ENCODE results near the gene PTPRN2.
A peak's percentile ranks its signal among the peaks of the same experiment; 100 is the strongest.
"Not testable (repeated sequence)": the region's sequence is repeated elsewhere in the genome, so short reads cannot be mapped to it uniquely, and the experiment has no call there.

Gene PTPRN2

GRCh38 chr7:158188676-158189075 lies 398.9 kb downstream of the PTPRN2 start:
- DNase-seq = no peak

DNA sequence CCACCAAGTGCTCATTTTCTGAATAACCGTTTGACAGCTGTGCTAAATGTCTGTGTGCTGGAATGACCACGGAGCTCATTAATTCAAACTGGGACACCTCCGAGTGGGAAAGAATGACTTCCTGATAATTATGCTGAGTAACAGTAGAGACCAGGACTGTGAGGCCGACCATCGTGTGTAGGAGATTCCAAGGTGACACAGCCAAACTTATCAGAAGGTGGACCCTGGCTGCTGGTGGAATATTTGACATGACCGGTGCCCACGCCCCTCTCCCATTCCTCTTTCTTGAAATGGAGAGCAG lies 400.0 kb downstream of the PTPRN2 start:
- DNase-seq = no peak

- DNase-seq = peak; percentile 76
These were observed 400.5 kb downstream of the PTPRN2 start for GRCh38 chr7:158186864-158187693.

GRCh38 chr7:158186406-158186805 lies 401.2 kb downstream of the PTPRN2 start:
- no peak for DNase-seq

DNA sequence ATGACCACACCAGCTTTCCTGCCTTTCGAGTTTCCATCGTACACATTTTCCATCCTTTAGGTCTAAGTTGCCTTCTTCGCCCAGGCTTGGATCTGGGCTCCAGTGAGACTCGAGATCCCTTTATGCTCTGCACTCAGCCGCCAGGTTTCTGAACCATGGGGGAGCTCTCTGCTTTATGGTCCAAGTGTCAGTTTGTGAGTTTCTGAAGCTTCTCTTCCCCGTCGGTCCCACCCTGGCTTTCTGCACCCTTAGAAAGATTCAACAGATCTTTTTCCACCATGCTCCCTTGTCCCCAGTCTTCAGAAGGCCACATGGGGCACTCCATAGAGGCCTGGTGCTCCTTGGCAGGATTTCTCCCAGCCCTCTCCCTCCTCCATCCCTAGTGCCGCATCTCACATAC lies 402.0 kb downstream of the PTPRN2 start:
- DNase-seq = no peak

DNA sequence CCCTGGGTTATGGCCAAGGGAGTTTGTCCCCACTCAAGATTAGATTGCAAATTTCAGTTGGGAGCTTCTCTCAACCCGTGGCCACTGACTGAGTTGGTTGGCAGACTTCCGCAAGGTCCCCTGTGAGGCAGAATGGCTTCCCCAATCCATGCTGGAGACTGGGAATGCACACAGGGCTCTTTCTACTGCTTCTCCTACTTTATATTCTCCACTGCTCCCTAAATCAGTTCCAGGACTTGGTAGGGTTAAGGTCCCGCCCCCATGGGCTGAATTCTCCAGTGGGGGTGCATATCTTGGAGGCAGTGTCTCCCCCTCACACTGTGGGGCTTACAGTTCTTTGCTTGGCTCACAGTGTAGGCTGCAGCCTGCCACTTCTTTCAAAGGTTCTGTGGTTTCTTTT lies 404.2 kb downstream of the PTPRN2 start:
- no peak for DNase-seq

DNA sequence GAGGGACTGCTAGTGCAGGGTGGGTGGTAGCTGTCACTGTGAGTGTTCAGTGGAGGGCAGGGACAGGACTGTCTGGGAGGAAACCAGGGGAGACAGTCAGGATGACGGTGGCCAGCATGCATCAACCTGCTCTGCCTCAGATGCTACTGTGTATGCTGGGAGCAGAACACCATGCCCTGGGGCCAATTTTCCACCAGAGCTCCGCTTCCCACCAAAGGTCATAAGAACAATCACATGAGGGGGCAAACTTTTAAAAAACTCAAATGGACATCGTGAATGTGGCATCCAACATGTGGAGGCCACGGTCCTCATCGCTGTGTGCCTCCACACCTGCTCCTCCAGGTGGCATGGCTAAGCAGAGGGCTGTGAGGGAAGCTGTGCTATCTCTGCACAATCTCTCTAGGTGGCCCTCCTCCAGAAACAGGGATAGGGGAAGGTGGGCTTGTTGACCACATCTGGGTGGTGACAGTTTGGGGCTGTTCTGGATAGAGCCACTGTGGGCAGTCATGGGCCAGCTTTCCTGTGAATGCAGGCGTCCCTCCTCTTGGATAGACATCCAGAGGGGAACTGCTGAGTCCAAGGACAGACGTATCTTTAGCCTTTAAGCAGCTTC lies 411.0 kb downstream of the PTPRN2 start:
- DNase-seq = no peak

- no peak for DNase-seq
These were observed 411.8 kb downstream of the PTPRN2 start for GRCh38 chr7:158175779-158176178.

DNA sequence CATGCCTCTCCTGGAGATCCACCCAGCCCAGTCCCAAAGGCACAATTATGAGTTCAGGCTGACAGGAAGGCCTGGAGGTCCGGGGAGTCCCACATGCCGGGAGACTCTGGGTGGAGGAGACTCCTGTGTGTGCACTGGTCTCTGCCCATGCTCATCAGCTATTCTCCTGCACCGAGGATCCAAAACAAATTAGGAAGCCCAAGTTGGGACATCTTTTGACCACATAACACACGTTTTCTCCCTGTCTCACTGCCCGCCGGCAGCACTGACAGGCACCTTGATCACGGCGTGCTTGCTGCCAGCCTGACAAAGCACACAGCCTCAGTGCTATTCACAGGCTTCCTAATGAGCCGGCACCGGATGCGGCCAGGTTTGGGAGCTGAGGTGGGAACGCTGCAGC lies 412.7 kb downstream of the PTPRN2 start:
- no peak for DNase-seq

DNA sequence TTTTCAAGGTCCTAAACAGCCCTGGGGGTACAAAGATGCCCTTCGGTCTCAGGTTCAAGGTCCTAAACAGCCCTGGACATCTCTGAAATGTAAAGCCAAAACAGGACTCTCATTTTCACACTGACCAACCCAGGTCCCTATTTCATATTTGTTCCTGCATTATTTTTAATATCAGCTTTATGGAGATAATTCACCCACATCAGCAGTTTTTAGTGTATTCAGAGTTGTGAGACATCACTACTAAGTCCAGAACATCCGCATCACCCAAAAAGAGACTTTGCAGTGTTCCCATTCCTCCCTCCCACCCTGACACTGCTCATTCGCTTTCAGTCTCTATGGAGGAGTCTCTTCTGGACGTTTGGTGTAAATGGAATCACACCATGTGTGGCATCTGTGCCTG lies 420.2 kb downstream of the PTPRN2 start:
- no peak for DNase-seq

DNA sequence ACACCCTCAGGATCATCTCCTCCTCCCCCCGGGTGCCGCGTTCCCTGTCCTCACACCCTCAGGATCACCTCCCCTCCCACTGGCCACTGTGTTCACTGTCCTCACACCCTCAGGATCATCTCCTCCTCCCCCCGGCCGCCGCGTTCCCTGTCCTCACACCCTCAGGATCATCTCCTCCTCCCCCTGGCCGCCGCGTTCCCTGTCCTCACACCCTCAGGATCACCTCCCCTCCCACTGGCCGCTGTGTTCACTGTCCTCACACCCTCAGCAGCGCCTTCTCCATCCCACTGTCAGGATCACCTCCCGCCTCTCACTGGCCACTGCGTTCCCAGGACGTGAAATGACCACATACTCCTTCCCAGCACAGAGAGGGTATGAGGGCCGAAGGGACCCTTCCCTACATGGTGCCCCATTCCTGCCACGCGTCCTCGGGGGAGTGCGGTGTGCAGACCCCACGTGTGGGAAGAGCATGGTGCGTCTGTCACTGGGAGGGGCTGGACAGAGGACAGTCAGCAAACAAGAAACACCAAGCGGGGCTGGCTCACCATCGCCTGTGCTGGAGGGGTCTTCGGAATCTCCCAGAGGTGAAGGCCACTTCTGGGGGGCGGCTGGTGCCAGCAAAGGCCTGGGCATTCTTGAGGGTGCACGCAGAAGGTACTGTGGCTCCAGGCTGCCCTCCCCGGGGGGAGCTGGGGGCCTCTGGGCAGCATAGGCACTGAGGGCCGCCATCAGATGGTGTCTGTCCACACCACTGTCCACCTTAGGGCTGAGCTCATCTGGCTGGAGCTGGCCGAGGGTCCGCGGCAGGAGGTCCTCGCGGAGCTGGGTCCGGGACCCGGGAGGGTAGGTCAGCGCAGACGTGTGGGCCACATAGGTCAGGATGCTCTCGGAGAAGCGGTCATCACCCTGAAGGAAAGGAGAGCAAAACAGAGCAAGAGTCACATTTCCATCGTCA lies 421.0 kb downstream of the PTPRN2 start:
- DNase-seq = no peak

GRCh38 chr7:158165711-158166110 lies 421.9 kb downstream of the PTPRN2 start:
- no peak for DNase-seq

DNA sequence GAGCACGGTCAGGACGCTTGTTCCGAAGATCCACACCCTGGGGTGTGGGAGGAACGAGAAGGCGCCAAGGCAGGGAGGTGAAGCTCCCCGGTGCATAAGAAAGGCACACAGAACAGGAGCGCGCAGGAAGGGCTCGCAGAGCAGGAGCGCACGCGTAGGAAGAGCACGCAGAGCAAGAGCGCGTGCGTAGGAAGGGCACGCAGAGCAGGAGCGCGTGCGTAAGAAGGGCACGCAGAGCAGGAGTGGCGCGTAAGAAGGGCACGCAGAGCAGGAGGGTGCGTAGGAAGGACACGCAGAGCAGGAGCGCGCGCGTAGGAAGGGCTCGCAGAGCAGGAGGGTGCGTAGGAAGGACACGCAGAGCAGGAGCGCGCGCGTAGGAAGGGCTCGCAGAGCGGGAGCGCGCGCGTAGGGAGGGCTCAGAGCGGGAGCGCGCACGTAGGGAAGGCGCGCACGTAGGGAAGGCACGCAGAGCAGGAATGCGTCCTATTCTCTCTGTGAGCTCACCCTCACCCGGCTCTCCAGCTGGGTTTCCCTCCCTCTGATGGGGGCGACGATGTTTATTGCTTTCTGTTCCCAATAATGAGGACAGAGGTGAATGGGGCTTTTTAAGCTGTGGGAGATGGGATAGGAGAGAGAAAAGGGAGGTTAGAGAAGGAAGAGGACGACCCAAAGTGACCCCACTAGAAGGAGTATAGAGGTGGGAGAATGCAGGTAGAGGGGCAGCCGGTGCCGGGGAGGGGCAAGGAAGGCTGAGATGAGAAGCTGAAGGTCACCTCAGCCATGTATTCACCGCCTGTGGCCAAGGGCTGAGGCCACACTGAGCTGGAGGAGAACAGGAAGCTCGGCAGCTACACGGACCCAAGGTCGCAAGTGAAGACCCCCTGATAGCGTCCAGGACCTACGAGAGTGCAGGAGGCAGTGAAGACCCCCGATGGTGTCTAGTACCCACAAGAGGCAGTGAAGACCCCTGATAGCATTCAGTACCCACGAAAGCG lies 423.2 kb downstream of the PTPRN2 start:
- DNase-seq = no peak

DNA sequence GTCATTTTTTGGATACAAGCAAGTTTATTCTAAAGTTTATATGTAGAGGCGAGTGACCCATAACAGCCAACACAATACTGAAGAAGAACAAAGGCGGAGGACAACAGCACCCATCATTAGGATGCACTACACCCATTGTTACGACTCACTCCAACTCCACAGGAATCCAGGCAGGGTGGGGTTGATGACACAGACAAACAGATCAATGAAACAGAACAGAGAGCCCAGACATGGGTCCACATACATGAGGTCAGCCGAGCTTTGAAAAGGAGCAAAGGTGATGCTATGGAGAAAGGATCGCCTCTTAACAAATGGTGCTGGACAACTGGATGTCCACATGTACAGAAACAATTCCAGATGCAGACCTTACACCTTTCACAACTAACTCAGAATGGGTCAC lies 426.4 kb downstream of the PTPRN2 start:
- no peak for DNase-seq

DNA sequence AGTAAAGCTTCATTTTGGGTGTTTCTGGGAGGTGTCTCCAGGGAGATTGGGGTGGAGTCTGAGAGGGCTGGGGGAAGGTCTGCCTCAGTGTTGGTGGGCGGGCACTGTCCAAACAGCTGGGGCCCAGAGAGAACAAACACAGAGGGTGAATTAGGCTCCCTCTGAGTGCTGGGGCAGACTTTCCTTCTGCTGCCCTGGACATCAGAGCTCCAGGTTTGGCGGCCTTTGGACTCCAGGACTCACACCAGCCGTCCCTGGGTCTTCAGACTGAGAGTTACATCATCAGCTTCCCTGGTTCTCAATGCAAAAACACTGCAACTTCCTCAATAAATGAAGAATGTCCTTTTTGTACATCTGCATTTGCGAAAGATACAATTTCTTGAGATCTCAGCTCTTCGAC lies 427.4 kb downstream of the PTPRN2 start:
- no peak for DNase-seq

GRCh38 chr7:158157460-158157859 lies 430.2 kb downstream of the PTPRN2 start:
- no peak for DNase-seq

DNA sequence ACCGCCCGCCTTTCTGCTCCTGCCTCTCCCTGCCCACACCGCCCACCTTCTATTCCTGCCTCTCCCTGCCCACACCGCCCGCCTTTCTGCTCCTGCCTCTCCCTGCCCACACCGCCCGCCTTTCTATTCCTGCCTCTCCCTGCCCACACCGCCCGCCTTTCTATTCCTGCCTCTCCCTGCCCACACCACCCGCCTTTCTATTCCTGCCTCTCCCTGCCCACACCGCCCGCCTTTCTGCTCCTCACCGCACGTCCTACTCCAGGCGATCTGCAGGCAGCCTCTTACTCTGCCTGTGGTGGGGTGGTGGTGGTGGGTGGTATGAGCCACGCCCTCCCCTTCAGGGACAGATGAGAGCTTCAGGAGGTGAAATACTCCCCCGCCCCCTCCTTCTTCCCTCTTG lies 436.4 kb downstream of the PTPRN2 start:
- not testable (repeated sequence) for DNase-seq

- DNase-seq = no peak
These were observed 437.4 kb downstream of the PTPRN2 start for GRCh38 chr7:158150234-158150633.

GRCh38 chr7:158147431-158147830 lies 440.2 kb downstream of the PTPRN2 start:
- DNase-seq = not testable (repeated sequence)

GRCh38 chr7:158145370-158145769 lies 442.3 kb downstream of the PTPRN2 start:
- DNase-seq = no peak

DNA sequence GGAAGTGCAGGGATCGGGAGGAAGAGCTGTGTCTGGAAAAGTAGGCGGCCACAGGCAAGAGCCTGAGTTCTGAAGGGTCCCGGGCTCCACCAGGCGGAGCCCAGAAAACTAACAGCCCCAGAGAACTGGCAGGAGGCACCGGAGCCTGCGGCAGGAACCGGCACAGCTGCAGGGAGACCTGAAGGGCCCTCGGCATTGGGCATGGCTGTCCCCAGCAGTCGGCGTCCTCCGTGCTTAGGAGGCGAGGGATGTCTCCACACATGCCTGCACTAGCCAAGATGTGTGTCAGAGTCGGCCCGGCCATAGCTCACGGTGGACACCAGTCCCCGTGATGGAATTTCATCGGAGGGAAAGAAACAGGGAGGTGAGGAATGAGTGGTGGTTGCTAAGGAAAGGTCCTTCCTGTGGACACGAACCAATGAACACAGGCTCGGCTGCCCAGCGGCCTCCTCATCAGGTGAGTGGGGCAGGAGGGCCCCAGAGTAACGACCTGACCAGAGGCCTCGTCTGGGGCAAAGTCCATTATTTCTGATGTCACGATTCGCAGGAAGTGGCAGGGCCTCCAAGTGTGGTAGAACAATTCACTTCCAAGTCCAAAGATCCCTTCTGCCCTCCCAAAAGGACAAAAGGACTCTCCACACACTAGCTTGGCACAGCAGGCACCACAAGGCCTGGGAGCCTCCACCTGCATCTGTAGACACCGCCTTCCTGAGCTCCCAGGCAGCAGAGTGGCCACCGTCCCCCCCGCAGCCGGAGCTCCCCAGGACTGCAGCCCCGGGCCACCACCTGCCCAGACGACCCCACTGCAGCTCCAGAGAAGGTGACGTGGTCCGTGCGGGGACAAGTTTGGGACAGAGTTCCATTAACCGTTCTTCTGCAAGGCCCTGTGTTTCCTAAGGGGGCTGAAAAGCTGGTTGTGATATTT lies 444.2 kb downstream of the PTPRN2 start:
- DNase-seq = no peak
